Heart right ventricle (tissue), 16 donors: ENCODE results near the gene TRAT1. TPM values are rescaled to one million over a fixed set of nuclear protein-coding genes. Genes with fewer than 3 reads are reported as not detected.
"Not testable (repeated sequence)": the region's sequence is repeated elsewhere in the genome, so short reads cannot be mapped to it uniquely, and the experiment has no call there.

Source experiments
- ATAC-seq, 8 donors: fragments of 200-7000 bp; cut with Tn5 transposase; one replicate each; pipeline ENCODE4 v1.9.1; 2020; ENCODE audit warnings: mild to moderate bottlenecking in 8 of 8, moderate library complexity in 8 of 8, moderate number of reproducible peaks in 1 of 8
- DNase-seq, 2 donors: peaks; one replicate each; pipeline ENCODE4 v3.0.0-alpha.2; 2020
- H3K27ac ChIP-seq, 10 donors: fragments of 200-600 bp; sonication (generic) in 2 of 10; one replicate each; pipeline versions ENCODE4 v1.5.0 to v1.8.0; 2020 to 2022; ENCODE audit warnings: mild to moderate bottlenecking in 3 of 10
- H3K27me3 ChIP-seq, 7 donors: fragments of 200-600 bp; one replicate each; pipeline ENCODE4 v1.8.0; 2021 to 2022; ENCODE audit warnings: mild to moderate bottlenecking in 2 of 7
- H3K36me3 ChIP-seq, 9 donors: fragments of 200-600 bp; sonication (generic) in 1 of 9; one replicate each; pipeline versions ENCODE4 v1.5.0 to v1.8.0; 2020 to 2022; ENCODE audit warnings: mild to moderate bottlenecking in 2 of 9
- H3K4me1 ChIP-seq, 9 donors: fragments of 200-600 bp; sonication (generic) in 1 of 9; one replicate each; pipeline versions ENCODE4 v1.5.0 to v1.8.0; 2020 to 2022; ENCODE audit warnings: mild to moderate bottlenecking in 4 of 9
- H3K4me3 ChIP-seq, 10 donors: fragments of 200-600 bp; sonication (generic) in 2 of 10; one replicate each; pipeline versions ENCODE4 v1.5.0 to v1.8.0; 2020 to 2022; ENCODE audit warnings: mild to moderate bottlenecking in 7 of 10, moderate library complexity in 2 of 10
- H3K9me3 ChIP-seq, 11 donors: fragments of 200-600 bp in 10 of 11; sonication (generic) in 2 of 11; one replicate each; pipeline versions ENCODE4 v1.5.0 to v1.8.0; 2013 to 2022; ENCODE audit warnings: mild to moderate bottlenecking in 2 of 11, control low read depth in 1 of 11, moderate library complexity in 1 of 11
- CTCF ChIP-seq, 9 donors: fragments of 200-600 bp; sonication (generic) in 2 of 9; IDR thresholded peaks; one replicate each; pipeline versions ENCODE4 v1.5.0 to v1.8.0; 2021 to 2022; ENCODE audit warnings: antibody characterized with exemption in 9 of 9, mild to moderate bottlenecking in 5 of 9, moderate library complexity in 1 of 9
- WGBS, 2 donors: extraction: QIAGEN DNeasy Blood & Tissue Kit; methylation state at CpG; one replicate each; pipeline ENCODE4 v1.1.7; 2013; ENCODE audit warnings: inconsistent platforms in 1 of 2; 5-methylcytosine and 5-hydroxymethylcytosine counted together
- intact Hi-C, 10 donors: fragments of 100-400 bp; cut with DNase I; formaldehyde crosslinking; loops; one replicate each; pipeline versions ENCODE4 v1.11.1 to v1.14.2; 2022
- polyA plus RNA-seq, 2 donors: library from polyadenylated mRNA; stranded (reverse); fragments of 200-250 nt; gene quantifications; one replicate each; pipeline ENCODE4 v1.2.3, GENCODE V29; 2013
- total RNA-seq, 10 donors: library from RNA; stranded (reverse); fragmentation: NEBNext Ultra II Directional in 3 of 10; extraction: Animal tissue kit (Norgen Biotek cat#: 25700) in 3 of 10; gene quantifications; one replicate each; pipeline versions ENCODE4 v1.2.1 to v1.2.4, GENCODE V29; 2021 to 2023
- donor health status: Arrhythmogenic right ventricular cardiomyopathy.
- donor health status: ischemic (EF 13 %, LVEDD 7.1; RV severe dilation, severe dysfunction).
- donor health status: healthy with polysubstance abuse.
- donor health status: DM: no; HTN: yes; CAD: no.
- donor health status: DM: no; HTN: no; CAD: no.
- donor health status: ischemic (EF 25% LVEDD 6.9; RV normal size, moderate dysfunction).
- donor health status: ischemic (EF 25% LVEDD 5.7; RV mildly dilated, moderate dysfunction).
- donor health status: healthy.
- donor health status: DM: yes; HTN: yes; CAD: no.
- donor health status: Ischemic cardiomyopathy.
- donor health status: ischemic (EF 35%, LVEDD 5.7; RV mildly dilated, moderate dysfunction).
- donor health status: nonischemic (EF 11% LVEDD 7.7; RV severe dilation, severe dysfunction).
- donor health status: DM: yes; HTN: yes; CAD: no.
- donor health status: PGD.
- donor health status: ischemic (EF 29% LVEDD 5.4; RV normal size, mild dysfunction).
- donor health status: nonischemic (EF 23%, LVEDD 6.1; RV moderate dilation, normal function).

The TRAT1 gene
- total and polyA plus RNA-seq, 12 donors: 0.07 to 0.79 (median 0.20) TPM; not detected in 7

DNA sequence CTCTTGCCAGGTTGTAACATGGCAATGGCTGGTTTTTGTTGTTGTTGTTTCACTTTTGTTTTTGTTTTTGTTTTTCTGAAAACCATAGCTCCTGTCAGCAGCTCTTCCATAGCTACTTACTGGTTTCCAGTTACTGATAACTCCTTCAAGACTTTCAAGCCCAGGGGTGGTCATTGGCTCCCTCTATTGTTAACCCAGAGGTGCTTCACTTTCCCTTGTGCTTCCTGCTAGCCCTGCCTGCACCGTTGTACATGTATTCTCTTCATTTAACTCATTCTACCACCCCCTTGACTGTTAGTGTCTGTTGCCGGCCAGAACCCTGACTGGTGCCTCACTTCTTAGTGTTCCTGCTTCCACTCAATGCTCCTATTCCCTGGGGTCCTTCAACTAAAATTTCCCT is 4.2 kb upstream of the TRAT1 start:
- Histone ChIP-seq H3K9me3 (no peaks in the 10 kb centered on the region), H3K4me1 (no peaks in the 10 kb centered on the region), H3K27me3 (no peaks in the 10 kb centered on the region), H3K36me3 (no peaks in the 10 kb centered on the region), H3K4me3 (no peak overlapping the region), H3K27ac (no peak overlapping the region)
- 13 to 14% methylated on average over 2 of the region's 2 CpGs for WGBS, 2 donors
- intact Hi-C loops: no loop called here
- DNase-seq (no peak), ATAC-seq (no peak)
- peak in 1 of 9 donors; percentile 24 for TF ChIP-seq CTCF (IDR thresholded peaks at IDR 0.05)

- no peak for DNase-seq
- Histone ChIP-seq H3K27me3 (no peaks in the 10 kb centered on the region), H3K4me3 (no peak overlapping the region), H3K36me3 (no peaks in the 10 kb centered on the region), H3K9me3 (no peaks in the 10 kb centered on the region), H3K27ac (peak overlapping the region in 1 of 10 donors; percentile 55), H3K4me1 (no peaks in the 10 kb centered on the region)
- TF ChIP-seq CTCF (IDR thresholded peaks at IDR 0.05): no peak
- 80 to 86% methylated on average over 1 of the region's 1 CpG for WGBS, 2 donors
- intact Hi-C loops: no loop called here
- no peak for ATAC-seq
Observed at GRCh38 chr3:108820586-108820985, 2.0 kb upstream of the TRAT1 start.

- Histone ChIP-seq H3K4me3 (peak overlapping the region in 1 of 10 donors; percentile 39), H3K36me3 (no peaks in the 10 kb centered on the region), H3K27ac (peak overlapping the region in 1 of 10 donors; percentile 67), H3K4me1 (no peaks in the 10 kb centered on the region), H3K9me3 (no peaks in the 10 kb centered on the region), H3K27me3 (no peaks in the 10 kb centered on the region)
- intact Hi-C loops: no loop called here
- DNase-seq (no peak), ATAC-seq (no peak)
- no peak for TF ChIP-seq CTCF (IDR thresholded peaks at IDR 0.05)
- 81 to 85% methylated on average over 2 of the region's 2 CpGs for WGBS, 2 donors
Observed at GRCh38 chr3:108823227-108823626, 641 bp downstream of the TRAT1 start.

- H3K9me3 ChIP-seq, H3K36me3 ChIP-seq, intact Hi-C loops, H3K27me3 ChIP-seq, H3K4me1 ChIP-seq, DNase-seq, ATAC-seq: not testable (repeated sequence)
- Histone ChIP-seq H3K4me3 (peak overlapping the region in 1 of 10 donors; percentile 39), H3K27ac (peak overlapping the region in 1 of 10 donors; percentile 67)
- 88 to 93% methylated on average over 10 of the region's 10 CpGs for WGBS, 2 donors
Observed at GRCh38 chr3:108823803-108824202, 1.2 kb downstream of the TRAT1 start.

GRCh38 chr3:108826309-108827187 is 4.0 kb downstream of the TRAT1 start:
- 69 to 77% methylated on average over 6 of the region's 6 CpGs for WGBS, 2 donors
- H3K36me3 ChIP-seq: no peaks in the 10 kb centered on the region
- no peak for TF ChIP-seq CTCF (IDR thresholded peaks at IDR 0.05)
- H3K9me3 ChIP-seq: no peaks in the 10 kb centered on the region
- no peaks in the 10 kb centered on the region for H3K27me3 ChIP-seq
- DNase-seq: no peak
- H3K4me3 ChIP-seq: peak overlapping the region in 1 of 10 donors; percentile 20
- H3K4me1 ChIP-seq: no peaks in the 10 kb centered on the region
- H3K27ac ChIP-seq: no peak overlapping the region
- intact Hi-C loops: no loop called here
- no peak for ATAC-seq
